HG03025 (cell line): ENCODE results near the gene CD6.
A peak's percentile ranks its signal among the peaks of the same experiment; 100 is the strongest.

Source experiments
- ATAC-seq: cut with Tn5 transposase; IDR thresholded peaks from one replicate; pipeline ENCODE4 v1.9.1; 2021; ENCODE audit warnings: mild to moderate bottlenecking, moderate library complexity; ENCODE audit not compliant: unreplicated experiment, low FRiP score

Gene CD6

DNA sequence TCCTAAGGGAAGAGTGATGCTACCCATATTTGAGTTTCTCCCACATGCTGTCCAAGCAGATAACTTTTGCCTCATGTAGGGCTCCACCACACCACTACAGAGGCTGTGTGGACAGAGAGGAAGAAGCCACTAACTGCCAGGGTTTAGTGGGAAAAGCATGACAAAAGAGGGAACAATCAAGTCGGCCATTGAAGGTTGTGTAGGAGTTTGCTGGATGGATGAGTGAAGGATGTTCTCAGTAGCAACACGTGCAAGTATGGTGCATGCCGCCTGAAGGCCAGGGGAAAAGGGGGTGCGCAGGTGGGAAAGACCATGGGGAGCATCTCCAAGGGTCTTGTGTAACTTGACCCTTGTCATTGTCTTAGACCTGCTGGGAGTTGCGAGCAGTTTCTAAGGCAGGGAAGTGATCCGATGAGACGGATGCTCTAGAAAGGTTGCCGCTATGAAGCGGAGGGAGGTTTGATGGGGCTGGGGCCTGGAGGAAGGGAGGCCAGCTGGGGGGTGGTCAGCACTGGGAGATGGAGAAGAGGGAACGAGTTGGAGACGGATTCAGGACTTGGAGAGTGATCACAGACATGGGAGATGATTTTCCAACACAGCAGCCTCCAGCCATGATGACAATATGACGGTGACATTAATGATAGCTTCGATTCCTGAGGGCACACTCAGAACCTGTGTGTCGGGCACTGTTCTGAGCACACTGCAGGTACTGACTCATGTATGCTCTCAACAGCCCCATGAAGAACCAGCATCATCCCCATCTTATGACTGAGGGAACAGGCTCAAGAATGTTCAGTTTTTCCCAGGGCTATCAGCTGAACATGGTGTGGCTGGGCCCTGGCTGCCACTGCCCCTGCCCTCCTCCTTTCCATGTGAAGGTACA lies 53.7 kb downstream of the CD6 start:
- no peak for ATAC-seq

DNA sequence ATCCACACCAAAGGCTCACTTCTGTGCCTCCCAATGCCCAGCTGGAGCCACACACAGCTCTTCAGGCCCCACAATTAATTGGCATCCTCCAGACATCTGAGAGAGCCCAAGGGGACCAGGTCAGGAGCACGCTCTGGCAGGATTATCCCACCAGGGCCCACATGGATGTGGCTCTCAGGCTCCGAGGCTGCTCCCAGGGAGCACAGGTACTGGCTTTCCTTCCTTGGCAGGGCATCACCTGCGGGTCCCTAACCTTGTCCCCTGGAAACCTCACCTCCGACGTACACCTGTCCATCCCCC lies 54.3 kb downstream of the CD6 start:
- ATAC-seq, result no peak

DNA sequence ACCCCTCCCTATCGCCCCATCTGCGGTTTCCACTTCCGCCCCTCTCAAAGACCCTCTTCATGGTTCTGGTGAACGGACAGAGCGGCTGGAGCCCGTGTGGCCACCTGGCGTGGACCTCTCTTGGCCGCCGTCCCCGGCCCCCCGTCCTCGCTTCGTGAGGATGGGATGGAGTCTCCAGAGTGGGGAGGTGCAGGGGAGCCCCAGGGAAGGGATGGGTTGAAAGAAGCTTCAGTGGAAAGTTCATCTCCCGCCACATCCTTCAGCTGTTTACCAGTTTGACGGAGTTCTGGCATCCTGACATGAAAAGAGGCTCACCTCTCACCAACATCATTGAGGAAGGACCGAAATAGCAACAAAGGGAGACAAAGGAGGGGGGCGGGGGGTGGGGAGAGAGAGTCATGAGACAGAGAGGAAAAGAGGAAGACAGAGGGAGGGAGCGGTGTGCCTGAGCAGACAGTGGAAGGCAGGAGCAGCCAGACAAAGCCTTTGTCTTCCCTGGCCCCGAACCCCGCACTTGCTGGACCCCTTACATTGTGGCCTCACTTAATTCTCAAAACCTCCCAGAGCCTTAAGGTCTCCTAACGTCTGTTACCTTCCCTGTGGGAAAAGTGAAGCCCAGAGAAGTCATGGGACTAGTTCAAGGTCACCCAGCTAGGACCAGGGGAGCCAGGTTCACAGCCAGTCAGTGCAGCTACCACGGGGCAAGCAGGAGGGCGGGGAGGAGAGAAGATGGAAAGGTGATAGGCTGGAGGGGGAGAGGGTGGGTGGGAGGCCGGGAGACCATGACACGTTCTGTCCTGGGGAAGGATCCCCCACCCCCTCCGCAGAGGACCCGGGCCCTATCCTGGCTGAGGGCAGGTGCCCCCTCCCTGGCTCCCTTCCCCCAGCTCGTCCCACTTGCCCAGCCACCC lies 54.9 kb downstream of the CD6 start:
- ATAC-seq, result no peak

DNA sequence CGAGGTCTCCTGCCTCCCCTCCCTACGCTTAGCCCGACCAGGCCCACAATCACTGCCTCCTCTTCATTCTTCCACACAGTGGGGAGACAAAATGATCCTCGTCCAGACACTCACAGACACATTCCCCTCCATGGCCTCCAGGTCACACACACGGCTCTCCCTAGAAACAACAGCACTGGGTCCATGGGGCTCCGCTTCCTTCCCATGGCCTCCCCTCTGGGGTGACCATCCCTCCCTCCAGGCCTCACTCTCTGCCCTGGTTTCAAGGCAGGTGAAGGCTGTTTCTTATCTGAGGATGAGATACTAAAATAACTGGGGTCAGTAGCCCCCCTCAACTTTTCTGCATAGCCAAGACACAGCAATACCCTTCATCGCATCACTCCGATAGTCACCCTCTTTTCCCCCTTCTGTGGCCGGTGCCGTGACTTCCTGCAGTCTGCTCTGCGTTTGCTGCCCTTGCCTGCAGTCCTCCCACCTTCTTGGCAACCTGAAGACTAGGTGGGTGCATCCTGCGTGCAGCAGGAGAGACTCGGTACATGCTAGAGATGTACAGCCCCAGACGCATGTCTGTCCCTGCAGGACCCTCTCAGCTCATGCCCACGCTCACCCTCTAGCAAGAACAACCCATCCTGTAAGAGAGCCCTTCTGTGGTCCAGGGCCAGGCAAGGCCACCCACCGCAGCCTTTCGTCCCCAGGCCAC lies 55.8 kb downstream of the CD6 start:
- ATAC-seq, result no peak

DNA sequence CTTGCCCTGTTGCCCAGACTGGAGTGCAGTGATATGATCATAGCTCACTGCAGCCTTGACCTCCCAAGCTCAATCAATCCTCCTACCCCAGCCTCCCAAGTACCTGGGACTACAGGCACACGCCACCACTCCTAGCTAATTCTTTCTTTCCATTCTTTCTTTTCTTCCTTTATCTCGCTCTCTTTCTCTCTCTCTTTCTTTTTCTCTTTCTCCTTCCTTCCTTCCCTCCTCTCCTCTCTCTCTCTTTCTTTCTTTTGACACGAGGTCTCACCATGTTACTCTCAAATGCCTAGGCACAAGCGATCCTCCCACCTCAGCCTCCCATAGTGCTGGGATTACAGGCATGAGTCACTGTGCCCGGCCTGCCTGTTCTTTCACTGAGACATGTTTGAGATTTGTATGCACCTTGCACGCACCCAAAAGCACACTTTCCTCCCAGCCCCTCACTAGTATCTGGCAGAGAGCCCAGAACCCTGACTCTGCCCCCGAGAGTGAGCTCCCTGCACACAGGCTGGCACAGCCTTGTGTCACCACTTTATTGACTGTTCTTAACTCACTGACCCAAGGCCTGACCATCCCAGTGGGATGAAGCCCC lies 56.8 kb downstream of the CD6 start:
- peak; percentile 67 for ATAC-seq

DNA sequence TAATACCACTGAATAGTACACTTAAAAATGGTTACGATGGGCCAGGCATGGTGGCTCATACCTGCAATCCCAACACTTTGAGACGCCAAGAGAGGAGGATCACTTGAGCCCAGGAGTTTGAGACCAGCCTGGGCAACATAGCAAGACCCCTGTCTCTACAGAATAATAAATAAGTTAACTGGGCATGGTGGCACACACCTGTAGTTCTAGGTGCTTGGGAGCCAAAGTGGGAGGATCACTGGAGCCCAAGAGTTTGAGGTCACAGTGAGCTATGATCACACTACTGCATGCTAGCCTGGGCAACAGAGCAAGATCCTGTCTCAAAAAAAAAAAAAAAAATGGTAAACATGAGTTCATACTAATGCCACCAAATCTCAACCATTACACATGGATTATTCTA lies 61.3 kb downstream of the CD6 start:
- no peak for ATAC-seq

DNA sequence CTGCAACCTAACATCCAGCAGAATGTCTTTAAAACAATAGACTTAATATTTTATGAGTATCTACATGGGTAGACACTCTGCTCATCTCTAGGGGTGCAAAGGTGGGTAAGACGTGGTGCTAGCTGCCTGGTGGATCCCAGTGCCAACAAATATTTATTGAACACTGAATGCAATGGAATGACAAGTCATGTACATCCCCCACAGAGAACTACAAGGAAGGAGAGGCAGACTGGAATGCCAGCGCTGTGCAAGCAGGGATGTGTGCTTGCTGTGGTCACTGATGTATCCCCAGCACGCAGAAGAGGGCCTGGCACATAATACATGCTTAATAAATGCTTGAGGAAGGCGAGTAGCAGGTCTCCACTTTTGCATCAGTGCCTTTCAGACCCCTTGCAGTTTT lies 61.9 kb downstream of the CD6 start:
- no peak for ATAC-seq

DNA sequence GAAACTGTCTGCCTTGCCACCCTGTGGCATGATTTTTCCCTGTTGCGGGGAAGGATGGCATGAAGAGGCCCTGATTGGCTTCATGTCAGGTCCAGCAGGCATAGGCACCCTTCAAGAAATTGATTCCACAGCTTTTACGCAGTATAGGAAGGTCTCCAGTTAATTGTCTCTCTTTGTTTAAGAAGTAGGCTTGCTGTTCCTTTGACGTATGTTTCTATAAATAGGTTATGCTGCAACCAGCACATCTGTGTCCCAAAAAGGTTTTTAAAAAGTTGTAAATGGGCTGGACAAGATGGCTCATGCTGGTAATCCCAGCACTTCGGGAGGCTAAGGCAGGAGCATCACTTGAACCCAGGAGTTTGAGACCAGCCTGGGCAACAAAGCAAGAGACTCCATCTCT lies 62.6 kb downstream of the CD6 start:
- no peak for ATAC-seq

DNA sequence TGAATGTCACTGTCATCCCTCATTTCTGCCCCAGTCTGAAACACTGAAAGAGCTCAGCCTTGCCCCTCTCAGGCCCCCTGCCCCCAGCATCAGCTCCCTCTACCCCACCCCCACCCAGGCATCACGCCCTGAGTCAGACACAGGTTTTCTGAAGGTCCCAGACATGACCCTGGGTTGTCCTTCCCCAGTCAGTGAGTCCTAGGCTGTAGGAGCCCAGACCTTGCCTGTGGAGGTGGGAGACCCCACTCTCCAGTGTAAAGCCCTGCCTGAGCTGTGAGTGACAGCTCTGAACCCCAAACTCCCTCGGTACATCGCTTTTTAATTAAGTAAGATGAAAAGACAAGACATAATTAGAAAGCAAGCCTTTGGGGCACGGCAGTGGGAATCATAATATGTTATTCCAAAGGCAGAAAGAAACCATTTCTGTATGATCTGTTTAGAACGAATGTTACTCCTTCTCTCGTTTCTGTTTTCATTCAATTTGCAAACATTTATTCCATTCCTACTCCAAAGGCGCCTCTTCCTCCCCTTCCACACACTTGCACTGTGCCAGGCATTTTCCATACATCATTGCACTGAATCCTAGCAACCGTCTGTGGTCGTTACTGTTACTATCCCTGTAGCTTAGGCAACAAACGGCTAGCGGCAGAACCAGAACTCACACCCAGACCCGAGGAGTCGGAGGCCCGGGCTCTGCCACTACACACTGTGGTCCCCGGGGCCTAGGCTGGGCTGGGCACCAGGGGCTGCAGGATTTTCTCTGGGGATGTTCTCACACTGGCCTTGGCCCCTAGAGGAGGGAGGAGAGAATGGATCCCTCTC lies 63.4 kb downstream of the CD6 start:
- no peak for ATAC-seq

DNA sequence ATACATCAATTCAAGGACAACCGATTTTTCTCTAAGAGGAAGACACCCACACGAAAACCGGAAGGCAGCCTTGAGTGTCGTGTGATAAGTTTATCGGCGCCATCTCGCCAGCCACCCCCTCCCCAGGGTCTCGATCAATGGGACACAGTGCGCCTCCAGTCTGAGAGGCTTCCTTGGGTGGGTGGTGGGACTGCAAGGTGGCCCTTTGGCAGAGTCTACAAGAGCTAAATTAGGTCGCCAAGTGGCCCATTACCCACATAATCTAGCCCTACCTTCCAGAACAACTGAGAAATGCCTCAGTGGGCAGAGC lies 64.0 kb downstream of the CD6 start:
- no peak for ATAC-seq

DNA sequence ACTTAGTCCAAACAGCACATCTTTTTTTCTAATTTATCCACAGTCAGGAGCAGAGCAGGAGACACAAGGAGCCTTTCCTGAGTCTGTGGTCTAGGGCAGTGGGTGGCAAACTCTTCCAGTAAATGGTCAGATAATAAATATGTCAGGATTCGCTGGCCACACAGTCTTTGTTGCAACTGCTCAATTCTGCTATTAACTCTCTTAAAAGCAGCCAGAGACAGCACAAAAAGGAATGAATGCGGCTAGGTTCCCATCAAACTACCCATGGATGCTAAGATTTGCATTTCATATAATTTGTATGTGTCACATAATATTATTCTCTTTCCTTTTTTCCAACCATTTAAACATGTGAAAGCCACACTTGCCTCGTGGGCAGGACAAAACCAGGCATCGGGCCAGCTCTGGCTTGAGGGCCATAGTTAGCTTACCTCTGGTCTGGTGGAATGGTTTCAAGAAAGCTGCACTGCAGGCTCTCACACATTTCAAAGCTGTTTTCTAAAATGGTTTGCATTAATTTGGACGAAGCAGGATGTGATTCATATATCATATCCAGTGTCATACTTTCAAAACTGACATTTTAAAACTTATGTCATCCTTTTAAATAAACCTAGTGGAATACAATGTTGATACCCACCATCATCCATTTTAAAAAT lies 66.1 kb downstream of the CD6 start:
- ATAC-seq, result no peak

DNA sequence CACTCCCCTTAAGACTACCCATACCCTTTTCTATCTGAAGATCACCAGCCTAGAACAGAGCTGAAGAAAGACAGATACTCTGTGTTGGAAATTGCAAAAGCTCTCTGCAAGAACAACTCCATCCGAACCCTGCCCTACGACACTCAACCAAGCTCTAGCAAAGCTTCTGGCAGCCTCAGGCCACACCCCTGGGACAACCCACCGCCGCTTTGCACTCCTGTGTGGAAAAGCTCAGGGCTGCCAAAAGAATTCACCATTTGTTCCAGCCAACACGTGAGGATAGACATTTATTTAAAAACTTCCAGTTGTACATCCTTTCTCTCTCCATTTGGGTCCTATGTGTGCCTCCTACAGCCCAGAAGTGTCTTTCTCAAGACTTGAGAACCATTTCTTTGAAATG lies 68.4 kb downstream of the CD6 start:
- no peak for ATAC-seq

DNA sequence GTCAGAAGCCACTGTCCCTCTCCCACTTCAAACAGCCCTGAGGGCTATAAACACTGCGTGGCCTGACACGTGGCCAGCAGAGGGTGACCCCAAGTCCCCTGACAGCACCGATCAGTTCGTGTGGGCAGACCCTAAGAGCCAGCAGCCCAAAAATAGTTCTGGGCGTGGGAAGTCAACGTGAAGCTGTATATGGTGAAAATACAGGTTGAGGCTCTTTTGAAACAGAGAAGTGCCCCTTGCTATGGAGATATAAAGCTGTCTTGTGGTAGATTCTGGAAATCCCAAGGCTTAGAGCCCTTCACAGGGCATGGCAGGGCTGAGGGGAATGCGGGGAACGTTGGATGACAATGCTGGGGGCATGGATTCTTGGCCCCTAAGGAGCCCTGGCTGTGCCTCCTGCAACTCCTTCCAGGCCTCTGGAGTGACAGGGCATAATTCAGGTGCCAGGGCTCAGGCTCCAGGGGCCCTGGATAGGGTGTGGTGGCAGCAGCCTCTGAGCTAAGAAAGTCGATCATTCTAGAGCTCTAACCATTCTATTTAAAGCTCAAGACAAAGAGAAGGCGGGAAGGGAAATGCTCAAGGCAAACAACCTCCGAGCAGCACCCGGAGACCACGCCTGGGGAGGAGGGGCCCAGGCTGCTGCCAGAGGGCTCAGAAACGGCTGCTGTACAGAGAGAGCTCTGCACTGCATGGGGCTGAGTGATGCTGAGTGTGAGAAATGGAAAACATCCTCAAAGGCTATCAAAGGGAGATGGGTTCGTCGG lies 70.5 kb downstream of the CD6 start:
- ATAC-seq, result peak; percentile 91

DNA sequence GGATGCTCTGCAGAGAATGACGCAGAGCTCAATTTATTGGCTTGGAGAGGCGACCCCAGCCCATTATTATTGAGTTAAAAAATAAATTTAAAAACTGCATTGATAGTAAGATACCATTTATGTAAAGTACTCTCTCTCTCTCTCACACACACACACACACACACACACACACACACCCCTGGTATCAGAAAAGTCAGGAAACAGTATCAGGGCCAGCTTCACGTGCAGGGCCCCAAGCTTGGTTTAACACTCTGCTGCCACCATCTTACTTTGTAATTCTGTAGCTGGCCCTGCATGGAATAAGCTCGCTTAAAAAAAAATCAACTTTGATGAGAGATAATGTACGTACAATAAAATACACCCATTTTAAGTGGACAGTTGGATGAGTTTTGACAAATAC lies 71.1 kb downstream of the CD6 start:
- ATAC-seq, result no peak

DNA sequence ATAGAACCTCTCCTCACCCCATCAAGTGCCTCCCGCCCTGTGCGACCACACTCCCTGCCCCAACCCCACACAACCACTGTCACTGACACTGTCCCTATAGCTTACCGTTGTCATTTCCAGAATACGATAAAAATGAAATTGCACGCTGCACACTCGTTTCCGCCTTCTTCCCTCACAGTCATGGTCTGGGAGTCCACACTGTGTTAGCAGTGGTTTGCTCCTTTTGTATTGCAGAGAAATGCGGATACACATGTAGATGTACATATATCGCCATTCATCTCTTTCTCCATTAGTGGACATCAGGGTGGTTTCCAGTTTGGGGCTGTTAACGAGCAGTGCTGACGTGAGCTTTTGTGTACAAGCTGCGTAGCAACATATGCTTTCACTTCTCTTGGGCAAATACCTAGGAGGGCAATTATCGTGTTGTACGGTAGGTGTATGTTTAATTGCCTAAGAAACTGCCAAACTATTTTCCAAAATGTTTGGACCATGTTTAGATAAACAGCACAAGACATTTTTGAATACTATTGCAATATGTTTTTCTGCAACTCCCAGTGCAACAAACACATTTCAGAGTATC lies 71.6 kb downstream of the CD6 start:
- ATAC-seq, result no peak

DNA sequence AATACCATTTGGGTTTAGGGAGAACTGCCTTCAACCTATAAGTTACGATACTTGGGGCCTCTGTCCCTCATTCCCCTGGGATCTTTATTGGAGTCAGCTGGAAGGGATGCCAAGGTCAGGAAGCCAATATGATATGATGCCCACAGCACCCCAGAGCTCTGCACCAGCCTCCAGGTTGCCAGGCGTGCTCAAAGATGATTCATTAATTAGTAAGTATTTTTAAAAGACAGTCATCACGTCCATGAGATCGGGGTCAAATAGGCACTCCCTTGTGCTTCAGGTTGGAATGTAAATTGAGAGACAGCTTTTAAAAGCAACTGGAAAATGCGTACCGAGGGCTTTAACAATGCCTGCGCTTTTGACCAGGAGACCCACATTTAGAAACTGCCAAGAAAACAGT lies 73.8 kb downstream of the CD6 start:
- ATAC-seq, result no peak

DNA sequence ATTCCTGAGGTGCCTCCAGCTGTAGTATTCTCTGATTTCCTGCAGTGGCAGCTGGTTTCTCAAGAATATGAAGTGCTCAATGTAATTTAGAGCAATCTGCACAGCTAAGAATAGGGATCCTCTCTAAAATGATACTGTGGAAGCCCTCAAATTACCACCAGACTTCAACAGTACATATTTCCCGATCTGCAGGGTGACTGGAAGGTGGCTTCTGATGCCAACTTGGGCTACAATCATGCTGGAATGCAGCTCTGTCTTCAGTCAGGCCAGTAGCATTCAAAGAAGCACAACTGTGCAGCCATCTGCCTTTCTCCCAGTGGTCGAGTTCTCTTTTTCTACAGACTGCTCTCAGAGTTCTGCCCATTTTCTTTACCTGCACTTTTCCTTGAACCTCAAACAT lies 75.4 kb downstream of the CD6 start:
- no peak for ATAC-seq

DNA sequence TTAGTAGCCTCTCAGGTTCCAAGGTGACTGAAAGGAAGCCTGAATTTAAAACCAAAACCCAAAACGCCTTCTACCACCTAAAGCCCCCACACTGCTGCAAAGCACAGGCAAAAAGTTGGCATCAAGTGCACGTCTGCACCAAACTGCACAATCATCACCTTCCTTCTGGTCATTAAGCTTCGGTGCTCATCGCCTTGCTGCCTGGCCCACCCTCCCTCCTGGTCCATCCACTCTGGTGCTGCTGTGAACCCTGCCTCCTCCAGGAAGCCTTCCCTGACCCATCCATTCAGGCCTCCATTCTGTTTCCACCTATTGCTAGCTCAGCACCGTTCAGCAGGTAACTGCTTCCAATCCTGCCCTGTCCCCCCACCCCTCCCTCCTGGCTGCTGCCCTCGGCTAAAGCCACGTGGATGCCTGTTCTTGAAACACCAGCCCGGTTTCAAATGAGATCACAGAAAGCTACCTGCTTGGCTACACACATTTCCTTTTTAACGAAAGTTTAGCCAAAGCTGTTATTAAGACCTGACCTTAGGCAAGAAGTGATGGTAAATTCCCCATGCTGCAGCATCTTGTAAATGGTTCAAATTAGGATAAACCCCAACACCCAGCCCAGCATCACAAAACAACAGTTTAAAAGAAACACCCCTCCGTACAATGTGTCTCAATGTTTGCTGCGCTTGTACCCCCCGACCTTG lies 77.0 kb downstream of the CD6 start:
- ATAC-seq, result no peak
